Measurements from ENCODE around the gene NDUFA6.
A peak's percentile ranks its signal among the peaks of the same experiment; 100 is the strongest.

NDUFA6 gene

GRCh38 chr22:42090596-42091454 lies at the start of gene NDUFA6 (continued):
- TF ChIP-seq ZNF571 (tag by site-specific recombination; IDR thresholded peaks at IDR 0.05) (no peak), ZNF416 (tag by site-specific recombination; IDR thresholded peaks at IDR 0.05) (no peak), CTCF (tag by site-specific recombination; IDR thresholded peaks at IDR 0.05) (peak; percentile 100), ZNF221 (tag by site-specific recombination; IDR thresholded peaks at IDR 0.05; ENCODE audit: borderline replicate concordance) (no peak), ZNF311 (tag by site-specific recombination; IDR thresholded peaks at IDR 0.05; ENCODE audit: borderline replicate concordance) (no peak), ZNF132 (tag by site-specific recombination; IDR thresholded peaks at IDR 0.05; ENCODE audit: borderline replicate concordance) (no peak), ZNF404 (tag by site-specific recombination; IDR thresholded peaks at IDR 0.05) (no peak), ZNF785 (tag by site-specific recombination; IDR thresholded peaks at IDR 0.05) (no peak), PBX3 (CRISPR knock-in tag; IDR thresholded peaks at IDR 0.05) (peak; percentile 82; the same call in 1 of the 2 replicates), ZNF501 (tag by site-specific recombination; IDR thresholded peaks at IDR 0.05) (peak; percentile 62; the same call in 1 of the 2 replicates), ZIC2 (tag by site-specific recombination; IDR thresholded peaks at IDR 0.05) (peak; percentile 93), ZNF140 (tag by site-specific recombination; IDR thresholded peaks at IDR 0.05) (no peak), ZXDB (tag by site-specific recombination; IDR thresholded peaks at IDR 0.05) (peak; percentile 100), REST (tag by site-specific recombination; IDR thresholded peaks at IDR 0.05) (no peak), ZBTB20 (tag by site-specific recombination; IDR thresholded peaks at IDR 0.05) (peak; percentile 29), GFI1B (tag by site-specific recombination; IDR thresholded peaks at IDR 0.05) (no peak), BCL11B (tag by site-specific recombination; IDR thresholded peaks at IDR 0.05; ENCODE audit: low read depth) (peak; percentile 86; the same call in 1 of the 2 replicates), ZNF580 (tag by site-specific recombination; IDR thresholded peaks at IDR 0.05) (no peak), ZBTB6 (tag by site-specific recombination; IDR thresholded peaks at IDR 0.05) (no peak), ATF2 (tag by site-specific recombination; IDR thresholded peaks at IDR 0.05; ENCODE audit: low read depth) (no peak), ZNF398 (tag by site-specific recombination; IDR thresholded peaks at IDR 0.05) (no peak), TRIM28 (IDR thresholded peaks at IDR 0.05; ENCODE audit: borderline replicate concordance, low read length) (peak; percentile 72), TCF7L2 (IDR thresholded peaks at IDR 0.05; ENCODE audit: borderline replicate concordance, low read depth, low read length) (peak; percentile 43; the same call in 1 of the 2 replicates), ZNF488 (tag by site-specific recombination; IDR thresholded peaks at IDR 0.05) (no peak)
